GM21367 (cell line): ENCODE results near the gene MYH9.

Source experiments
- ATAC-seq: cut with Tn5 transposase; IDR thresholded peaks from one replicate; pipeline ENCODE4 v1.9.1; 2021; ENCODE audit not compliant: unreplicated experiment

MYH9 gene

DNA sequence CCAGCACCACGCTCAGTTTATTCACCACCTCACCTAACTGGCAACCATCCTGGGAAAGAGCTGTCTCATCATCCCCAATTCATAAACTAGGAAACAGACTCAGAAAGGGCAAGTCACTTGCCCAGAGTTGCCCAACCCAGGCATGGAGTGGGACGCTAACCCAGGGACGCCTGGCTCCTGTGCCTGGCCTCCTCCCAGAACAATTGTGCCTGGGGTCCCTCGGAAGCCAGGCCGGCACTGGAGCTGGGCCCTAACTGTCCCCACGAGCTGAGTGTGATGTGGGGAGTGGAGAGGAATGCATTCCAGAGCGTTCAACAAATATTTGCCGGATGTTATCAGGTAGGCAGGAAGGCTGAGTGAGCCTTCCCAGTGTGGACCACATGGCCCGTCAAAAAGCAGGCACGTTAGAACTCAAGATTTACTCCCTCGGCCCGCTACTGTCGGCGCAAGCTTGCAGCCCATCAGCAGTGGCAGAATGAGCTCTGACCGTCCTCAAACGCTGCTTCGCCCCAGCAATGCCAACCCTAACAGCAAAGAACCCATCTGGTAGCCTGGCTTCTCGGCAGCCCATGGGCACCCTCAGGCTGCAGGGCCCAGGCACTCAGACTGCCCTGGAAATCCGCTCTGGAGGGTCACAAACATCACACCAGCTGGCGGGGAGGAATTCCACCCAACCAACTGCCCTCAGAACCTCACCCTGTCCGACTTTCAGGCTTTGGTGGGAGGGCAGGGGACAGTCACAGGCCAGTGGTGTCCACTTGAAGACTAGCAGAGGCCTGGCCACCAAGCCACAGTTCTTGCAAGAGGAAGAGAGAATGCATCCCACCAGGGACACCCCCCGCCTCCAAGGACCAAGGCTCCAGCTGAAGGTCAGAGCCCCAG is 35.6 kb downstream of the MYH9 start:
- ATAC-seq, result no peak

DNA sequence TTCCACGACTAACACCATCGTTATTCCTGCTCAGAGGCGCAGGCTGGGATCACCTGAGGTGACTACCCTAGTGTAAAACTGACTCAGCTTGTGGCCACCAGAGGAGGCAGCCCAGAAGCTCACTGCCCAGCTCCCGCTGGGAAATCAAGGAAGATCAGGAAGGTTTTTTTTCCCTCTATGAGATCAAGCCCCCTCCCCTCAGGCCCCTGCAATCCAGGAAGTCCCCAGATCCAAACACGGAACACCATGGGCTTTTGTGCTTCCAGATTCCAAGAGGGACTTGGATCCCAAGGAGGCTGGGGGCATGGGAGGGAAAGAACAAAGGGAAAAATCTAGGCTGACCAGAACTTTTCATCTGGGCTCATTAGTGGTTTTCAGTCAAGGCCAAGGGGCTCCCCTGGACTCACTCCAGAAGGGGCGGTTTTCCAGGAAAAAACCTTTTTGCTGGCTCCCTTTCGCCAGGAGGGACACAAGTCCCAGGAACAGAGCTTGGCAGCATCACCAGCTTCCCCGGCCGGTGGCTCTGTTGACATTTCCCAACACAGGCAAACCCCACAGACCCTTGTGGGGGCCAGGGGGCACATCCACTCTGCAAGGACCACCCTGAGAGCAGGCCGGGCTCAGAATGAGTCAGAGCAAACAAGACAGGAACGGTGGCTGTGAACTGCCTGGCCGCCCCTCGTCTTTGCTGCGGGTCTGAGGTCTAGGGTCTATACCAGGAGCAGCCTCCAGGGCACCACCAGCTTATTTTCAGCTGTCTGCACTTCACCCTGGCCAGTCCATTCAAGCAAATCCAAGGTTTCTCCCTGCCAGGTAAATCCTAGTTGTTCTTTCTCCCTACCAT is 36.8 kb downstream of the MYH9 start:
- ATAC-seq, result no peak

DNA sequence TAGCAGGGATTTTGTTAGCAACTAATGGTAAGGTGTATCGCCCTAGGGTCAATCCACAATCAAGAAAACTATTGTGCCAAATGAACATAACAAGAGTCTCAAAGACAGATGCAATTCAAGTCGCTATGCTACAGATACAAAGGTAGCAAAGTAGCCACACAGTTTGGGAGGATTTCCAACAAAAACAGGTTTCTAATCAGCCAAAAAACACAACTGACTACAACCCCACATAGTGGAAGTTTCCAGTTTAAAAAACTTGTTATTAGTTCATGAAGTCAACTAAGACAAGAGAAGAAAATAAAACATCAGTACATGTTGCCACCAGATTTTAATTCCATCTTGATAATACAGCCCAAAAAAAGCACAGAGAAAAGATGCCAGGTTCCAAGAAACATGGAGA is 38.0 kb downstream of the MYH9 start:
- no peak for ATAC-seq

DNA sequence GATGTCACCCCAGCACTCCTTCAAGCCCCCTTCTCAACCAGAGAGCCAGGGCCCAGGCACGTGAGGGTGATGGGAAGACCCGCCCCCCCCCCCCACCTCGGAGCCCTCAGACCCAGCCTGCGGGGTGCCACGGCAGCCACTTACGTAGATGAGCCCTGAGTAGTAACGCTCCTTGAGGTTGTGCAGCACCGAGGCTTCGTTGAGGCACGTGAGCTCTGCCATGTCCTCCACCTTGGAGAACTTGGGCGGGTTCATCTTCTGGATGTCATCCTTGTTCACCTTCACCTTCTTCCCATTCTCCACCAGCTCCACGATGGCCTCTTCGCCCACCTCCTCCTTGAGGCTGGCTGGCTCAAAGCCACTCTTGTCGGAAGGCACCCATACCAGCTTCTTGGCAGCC is 39.0 kb downstream of the MYH9 start:
- no peak for ATAC-seq

DNA sequence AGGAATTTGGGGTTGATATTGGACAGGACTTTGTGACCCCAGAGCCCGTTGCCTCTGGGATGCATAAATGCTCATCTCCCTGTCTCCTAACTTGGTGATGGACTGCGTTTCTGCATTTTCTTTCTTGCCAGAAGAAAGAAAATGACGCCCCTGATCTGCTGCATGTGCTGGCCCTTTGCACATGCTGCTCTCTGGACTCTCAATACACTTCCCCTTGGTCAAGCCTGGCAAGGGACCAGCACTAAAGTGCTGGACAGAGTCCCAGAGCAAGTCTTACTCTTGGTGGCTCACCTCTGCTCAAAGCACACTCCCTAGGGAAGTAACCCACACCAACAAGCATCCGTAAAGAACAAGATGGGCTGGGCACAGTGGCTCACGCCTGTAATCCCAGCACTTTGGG is 40.7 kb downstream of the MYH9 start:
- ATAC-seq, result no peak

DNA sequence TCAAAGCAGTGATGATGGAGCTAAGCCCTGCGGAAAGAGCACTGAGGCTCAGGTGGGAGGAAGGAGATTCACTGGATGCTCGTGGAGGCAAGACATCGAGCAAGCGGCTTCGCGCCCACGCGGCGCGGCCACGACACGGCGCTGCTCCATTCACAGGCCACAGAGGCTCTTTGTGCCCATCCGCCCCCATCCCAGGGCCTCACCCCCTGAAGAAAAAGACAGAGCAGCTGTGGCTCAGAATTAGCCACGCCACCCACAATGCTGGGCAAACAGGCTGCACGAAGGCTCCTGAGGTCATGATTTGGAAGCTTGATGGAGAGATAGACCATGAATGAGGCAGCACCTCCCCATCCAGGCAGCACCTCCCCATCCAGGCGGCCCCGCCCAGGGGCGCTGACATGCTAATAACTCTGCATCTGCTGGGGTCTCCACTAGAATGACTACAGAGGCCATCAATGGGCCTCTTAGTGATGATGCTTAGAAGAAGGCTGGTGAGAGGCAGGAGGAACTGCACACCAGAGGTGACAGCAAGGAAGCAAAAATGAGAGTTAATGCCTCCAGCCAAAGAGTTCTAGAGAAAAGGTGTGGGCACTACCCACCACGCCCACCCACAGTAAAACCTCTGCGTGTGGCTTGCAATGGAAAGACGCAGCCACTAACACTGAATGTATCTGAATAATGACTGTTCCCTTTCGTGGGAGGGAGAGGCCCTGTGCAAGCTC is 43.5 kb downstream of the MYH9 start:
- no peak for ATAC-seq

DNA sequence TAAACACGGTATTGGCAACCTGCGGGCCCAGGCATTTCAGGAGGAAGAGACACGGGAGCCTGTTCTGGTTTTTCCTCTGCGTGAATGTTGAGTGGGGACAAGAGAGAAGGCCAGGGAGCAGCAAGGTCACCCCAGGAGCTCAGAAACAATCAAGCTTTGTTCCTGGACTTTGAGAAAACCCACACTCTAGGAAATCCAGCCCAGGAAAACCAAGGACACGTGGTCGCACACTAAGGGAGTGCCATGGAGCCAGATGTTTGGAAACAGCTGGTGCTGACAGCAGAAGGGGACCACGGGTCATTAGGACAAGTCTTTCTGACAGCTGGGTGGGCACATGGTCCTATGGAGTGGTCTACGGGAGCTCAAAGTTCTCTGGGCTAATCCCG is 44.1 kb downstream of the MYH9 start:
- ATAC-seq, result no peak

DNA sequence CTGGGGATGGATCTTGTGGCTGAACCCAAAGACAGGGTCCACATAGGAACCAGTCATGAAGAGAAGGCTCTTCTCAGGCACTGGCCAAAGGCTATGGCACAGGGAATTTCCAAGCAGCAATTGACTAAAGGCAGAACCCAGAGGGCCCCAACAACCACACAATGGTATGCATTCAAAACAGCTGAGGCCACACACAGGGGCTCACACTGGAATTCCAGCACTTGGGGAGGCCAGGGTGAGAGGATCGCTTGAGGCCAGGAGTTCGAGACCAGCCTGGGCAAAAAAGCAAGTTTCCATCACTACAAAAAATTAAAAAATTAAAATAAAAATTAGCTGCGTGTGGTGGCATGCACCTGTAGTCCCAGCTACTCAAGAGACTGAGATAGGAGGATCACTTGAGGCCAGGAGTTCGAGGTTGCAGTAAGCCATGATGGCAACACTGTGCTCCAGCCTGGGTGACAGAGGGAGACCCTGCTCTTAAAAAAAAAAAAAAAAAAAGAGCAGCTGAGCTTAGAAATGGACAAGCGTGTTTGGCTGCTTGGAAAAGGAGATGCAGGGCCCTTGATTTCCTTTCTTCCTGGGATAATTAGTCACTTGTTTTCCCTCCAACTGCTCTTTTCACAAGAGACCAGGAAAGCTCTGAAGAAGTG is 44.6 kb downstream of the MYH9 start:
- no peak for ATAC-seq

DNA sequence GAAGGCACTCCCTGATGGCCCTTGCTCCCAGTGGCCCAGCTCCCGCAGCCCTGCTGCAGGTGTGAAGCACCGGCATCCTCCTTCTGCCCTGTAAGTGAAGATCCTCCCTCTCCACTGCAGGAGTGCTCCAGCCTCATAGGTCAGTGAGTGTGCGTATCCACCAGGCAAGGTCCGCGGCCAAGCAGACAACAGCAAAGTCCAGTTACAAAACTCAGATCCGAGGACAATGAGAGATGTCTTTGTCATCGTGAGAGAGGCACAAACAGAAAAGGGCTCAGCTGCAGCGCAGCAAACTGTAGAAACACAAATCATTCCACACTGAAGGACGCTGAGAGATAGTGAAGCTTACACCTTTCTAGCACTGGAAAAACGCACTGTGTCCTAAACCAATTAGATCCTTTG is 46.1 kb downstream of the MYH9 start:
- no peak for ATAC-seq

DNA sequence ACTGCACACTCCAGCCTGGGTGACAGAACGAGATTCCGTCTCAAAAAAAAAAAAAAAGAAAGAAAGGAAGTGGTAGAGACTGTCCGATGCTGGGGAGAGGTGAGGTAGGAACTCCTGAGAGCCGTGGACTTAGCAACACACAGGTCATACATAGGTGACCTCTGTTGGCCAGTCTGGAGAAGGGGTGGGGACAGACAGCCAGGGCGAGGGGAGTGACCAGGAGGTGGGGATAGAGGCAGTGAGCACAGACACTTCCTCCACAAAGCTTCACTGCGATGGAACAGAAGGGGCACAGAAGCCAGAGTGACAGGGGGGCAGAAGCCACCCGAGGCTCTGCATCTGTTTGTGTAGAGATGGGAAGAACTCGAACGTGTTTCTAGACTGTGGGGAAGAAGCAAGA is 47.1 kb downstream of the MYH9 start:
- ATAC-seq, result no peak

DNA sequence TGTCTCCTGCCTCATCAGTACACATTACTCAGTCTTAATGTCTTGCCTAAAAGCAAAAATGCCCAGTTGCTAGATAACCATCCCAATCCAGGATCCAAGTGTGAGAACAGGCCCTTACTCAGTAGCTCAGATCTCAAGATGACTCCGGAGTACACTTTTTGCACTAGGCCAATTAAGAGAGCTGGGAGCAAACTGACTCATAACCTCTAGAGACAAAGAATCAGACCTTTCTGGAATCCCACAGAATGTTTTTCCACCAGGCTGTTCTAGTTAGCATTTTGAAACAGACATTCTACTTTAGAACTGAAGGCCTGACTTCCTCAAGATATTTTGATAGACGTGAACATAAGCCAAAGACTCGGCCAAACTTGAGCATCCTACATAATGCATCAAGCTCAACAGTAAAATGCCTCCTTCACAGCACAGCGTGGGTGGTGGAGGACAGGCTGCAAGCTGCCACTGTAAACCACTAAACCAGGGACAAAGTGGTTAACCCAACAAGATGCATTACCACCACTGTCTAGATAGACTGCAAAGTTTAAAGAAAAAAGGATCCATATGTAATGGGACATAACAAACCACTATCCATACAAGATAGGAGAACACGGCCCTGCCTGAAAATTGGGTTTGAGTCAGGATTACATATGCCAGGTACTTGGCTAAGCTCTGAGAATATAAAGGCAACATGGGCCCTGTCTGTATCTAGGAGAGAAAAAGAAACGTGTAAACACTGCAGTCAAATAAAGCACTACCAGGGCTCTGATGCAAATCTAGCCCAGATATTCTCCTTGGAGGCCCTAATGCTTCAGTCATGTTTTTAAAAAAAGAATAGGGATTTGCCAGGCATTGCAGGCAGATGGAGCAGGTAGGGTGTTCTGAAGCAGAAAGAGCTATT is 48.3 kb downstream of the MYH9 start:
- ATAC-seq, result no peak

DNA sequence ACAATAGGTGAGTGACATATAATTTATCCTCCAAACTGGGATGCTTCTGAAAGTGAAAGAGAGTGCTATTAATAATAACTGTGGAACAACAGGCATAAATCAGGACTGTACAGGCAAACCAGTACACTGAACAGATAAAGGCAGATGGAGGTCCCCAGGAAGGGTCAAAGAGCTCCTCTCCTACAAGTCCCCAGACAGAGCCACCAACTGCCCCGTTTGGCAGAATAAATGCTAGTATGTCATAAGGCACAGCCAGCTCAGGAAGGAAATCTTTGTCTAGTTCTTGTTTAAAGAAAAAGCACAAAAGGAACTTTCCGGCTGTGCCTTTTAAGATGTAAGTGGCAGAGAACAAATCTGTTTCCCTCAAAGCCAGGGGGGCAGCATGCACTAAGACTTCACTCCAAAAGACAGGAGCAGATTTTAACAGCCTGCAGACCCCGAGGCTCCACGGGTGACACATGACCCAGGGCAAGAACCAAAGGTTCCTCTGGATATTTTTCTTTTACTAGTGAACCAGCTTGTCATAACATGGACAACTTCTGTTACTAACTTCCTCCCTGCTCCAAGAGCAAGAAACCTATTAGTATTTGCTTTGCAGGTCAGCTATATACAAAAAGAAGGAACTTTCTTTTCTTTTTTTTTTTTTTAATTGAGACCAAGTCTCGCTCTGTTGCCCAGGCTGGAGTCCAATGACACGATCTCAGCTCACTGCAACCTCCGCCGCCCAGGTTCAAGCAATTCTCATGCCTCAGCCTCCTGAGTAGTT is 50.2 kb downstream of the MYH9 start:
- no peak for ATAC-seq

DNA sequence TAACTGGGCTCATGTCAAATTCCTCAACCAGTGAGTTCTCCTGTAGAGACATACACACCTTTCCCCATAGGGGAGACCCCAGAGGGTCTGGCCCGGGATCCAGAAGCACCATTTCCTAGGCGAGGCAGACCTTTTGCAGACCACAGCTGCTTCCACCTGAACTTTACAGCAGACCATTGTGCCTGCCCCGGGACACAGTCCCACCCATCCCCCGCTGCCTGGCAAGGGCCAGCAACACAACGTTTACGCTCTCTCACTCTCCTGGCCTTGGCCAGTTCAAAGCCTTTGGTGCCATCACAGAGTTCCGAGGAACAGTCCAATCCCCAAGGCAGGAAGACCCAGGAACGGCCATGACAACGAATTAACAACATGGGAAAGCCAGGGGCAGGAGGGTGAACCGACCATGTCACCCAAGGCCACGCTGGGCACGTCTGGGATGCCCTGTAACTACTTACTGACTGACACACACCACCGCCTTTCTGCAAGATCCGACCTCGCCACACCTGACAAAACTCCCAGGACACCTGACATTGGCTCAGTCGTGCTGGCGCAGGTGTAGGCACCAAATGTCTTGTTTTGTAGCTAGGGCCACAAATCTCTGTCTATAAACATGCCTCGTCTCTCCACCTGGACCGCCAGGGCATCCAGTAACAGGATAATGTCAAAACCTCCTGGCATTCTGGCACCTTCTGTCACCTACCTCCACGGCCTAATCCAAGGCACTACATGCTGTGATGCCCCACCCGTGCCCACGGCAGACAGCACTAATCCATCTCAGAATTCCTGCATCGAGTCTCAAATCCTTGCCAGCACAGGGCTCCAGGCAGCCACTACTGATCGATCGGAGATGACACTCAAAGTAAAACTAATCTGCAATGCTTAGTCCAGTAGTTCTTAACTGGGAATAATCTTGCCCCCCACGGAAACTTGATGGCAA is 51.3 kb downstream of the MYH9 start:
- ATAC-seq, result no peak

DNA sequence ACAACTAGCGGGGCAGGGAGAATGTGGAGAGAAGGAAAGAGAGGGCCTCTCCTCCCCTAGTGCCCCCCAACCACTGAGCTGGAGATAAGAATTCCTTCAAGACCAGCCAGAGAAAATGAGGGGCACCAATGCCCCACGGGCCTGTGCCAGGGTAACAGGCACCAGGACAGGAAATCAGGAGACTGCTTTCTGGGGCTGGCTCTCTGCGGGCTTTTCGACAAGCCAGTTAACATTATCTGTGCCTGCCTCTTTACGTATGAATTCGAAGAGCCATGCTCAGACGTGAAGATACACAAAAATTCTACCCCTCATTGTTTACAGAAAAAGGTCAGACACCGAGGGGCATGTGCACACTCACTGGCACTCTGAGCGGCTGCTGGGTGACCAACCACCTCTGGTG is 52.1 kb downstream of the MYH9 start:
- no peak for ATAC-seq

DNA sequence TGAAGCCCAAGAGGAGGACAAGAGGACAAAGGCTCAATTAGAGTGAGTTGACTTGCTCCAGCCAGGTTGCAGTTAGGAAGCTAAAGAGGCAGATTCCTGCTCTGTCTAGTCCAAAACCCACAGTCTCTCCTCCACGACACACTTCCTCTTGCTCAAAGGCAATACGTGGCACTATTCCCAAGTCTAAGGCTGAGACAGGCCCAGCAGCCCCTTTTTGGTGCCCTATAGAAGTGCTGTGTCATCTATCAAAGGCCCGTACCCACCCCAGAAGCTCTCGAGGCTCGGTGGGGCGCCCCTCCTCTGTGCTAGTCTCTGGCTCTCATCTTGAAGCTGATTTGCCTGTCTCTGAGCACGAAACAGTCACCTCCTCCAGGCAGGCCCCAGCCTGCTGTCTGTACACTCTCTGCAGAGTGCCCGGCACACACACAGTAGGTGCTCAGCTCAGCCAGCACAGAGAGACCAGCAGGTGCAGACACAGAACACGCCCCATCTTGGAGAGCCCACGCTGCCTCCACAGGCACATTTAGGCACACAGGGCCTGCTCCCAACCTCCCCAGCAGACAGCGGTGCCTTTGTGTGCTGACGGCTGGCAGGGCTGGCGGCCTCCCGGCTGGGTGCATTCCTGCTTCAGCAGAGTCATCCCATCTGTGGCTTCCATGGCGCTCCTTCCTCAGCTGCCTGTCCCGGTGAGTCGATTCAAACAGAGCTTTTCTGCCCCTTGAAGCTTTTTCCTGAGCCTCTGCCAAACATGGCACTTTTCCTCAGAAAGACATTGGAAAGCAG is 52.8 kb downstream of the MYH9 start:
- no peak for ATAC-seq

DNA sequence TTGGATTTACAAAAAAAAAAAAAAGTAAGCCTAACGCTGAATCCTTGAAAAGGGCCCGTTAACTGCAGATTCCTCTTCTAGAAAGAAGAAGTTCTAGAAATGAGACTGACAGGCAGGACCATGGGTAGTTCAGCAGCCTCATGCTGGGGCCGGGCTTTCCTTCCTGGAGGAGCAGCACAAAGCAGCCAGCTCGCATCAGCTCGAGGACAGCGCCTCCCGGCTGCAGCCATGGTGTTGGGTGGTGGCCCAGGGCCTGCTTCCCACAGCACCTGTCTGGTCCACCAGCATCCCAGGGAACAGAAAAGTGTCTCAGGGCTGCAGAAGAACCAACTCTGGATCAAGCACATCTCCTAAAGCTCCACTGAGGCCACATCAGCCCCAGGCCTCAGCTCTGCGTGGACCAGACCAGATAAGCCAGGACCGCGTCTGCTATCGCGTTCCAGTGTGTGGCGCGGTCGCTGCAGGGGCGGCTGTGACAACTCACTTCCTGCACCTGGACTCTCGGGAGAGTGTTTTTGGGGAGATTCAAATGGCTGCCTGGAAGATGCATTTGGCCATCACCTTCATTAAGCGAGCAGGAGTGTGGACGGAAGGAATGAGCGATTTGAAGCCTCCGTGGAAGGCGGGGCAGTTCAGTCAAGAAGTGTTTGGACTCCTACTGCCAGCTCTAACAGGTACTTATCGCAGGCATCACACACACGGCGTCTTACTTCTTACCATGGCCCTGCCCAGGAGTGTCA is 53.5 kb downstream of the MYH9 start:
- no peak for ATAC-seq

DNA sequence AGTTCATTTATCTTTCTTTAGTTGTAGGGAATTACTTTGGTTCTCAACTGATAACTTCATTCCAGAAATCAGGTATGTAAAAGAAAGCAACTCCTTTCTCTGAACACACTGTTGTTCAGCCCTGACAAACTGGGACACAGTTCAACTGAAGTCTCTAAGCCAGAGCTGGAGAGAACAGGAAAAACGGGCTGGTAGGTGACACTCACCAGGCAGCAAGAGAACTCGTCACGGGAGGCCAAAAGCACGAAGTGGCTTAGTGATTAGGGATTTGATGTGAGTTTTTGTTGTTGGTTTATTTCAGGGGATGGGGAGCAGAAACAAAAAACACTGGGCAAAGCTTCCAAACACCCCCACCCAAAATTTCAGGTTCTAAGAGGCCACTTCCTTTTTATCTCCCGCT is 54.1 kb downstream of the MYH9 start:
- ATAC-seq, result no peak
